ENCODE measurements around the gene RGS9BP.
"Not testable (repeated sequence)": the region's sequence is repeated elsewhere in the genome, so short reads cannot be mapped to it uniquely, and the experiment has no call there.

Gene RGS9BP, protein sequence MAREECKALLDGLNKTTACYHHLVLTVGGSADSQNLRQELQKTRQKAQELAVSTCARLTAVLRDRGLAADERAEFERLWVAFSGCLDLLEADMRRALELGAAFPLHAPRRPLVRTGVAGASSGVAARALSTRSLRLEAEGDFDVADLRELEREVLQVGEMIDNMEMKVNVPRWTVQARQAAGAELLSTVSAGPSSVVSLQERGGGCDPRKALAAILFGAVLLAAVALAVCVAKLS

DNA sequence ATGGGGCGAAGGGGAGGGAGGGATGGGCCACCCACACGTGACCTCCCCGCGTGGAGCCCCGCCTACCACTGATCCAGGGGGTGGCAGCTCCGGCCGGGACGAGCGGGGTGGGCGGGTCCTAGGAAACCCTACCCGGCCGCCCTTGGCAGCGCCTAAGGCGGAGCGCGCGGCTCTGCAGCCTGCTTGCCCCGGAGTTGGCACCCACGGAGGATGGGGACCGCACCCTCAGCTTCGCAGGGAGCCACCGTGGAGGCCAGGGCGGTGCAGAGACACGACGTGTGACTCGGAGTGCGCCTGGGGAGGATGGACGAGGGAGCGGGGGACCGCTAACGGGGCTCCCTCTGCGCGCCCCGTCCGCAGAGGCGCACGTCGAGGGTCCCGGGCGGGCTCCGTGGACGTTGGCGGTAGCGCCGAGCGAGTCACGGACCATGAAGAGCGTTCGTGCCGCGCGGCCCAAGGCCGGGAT lies at the start of gene RGS9BP:
RGS9BP (plus strand) TSS at position 129 of the 466 bp plus-strand sequence. CDS start 416 bp downstream, outside the sequence.
- DNase-seq (ENCODE audit: low spot score): peak; percentile 77

DNA sequence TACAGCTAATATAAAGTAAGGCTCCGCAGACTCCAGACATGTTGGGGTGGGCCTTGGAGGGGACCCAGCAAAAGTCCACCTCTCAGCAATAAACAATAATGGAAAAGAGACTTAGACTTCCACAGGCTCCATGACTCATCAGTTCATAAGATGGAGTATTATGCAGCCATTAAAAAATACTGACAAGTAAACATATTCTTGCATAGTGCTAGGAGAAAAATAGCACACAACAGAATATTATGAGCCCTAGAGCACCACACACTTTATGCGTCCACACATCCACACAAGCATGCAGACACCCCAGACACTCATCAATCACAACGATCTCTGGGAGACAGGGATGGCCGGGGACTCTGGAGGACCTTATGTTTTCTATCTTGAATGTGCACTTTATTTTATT lies 48.7 kb upstream of the RGS9BP start:
- DNase-seq (ENCODE audit: low spot score): no peak

DNA sequence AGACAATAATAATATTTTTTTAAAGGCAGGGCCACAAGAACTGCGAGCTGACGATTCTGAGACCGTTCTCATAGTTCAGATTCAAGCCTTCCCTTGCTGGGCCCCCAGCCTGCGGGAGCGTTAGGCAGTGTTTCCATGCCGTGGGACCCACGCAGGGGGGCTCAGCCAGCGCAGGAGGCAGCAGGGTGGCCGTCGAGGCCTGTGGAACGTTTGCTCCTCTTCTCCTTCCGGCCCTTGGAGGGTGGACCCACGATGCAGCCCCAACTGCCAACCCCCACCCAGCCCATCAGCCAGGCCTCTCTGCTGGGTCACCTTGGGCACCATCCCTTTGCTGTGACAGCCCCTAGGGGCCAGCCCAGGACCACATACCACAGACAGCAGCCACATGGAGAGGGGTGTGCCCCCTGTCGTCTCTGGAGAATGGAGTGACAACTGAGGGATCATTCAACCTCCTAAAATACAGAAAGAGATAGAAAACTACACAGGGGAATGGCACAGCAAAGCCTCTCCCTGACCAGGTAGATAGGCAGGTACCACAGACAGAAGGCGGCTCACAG lies 47.9 kb upstream of the RGS9BP start:
- DNase-seq (ENCODE audit: low spot score): no peak

DNA sequence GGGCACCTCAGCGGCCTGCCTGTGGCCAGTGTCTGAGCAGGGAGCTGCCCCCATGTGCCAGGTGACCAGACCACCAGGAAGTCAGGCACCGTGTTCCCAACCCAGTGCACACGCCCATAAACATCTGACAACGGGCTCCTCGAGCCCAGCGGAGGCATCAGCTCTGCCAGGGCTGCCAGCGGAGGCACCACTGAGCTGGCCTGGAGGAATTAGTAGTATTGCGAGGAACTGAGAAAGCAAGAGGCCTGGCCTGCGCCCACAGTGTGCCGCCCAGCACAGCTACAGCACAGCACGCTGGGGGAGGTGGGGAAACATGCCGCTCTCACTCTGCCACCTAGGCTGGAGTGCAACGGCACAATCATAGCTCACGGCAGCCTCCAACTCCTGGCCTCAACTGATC lies 45.3 kb upstream of the RGS9BP start:
- DNase-seq (ENCODE audit: low spot score): no peak

DNA sequence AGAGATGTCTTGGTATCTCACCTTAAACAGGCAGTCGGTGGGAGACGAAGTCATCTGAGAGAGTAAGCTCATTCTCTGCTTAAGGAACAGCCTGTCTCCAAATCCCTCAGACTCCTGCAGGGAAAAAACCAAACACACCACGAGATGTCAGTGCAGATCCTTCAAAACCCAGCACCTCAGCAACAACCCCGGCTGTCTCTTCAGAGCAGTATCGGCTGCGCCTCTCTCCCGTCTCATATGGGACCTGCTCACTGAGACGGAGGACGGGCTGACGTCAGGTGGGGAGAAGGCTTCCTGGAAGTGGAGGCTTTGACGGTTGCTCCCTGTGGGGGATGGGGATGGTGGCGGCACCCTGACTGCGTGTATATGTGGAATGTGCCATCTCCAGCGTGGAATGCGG lies 44.3 kb upstream of the RGS9BP start:
- no peak for DNase-seq (ENCODE audit: low spot score)

DNA sequence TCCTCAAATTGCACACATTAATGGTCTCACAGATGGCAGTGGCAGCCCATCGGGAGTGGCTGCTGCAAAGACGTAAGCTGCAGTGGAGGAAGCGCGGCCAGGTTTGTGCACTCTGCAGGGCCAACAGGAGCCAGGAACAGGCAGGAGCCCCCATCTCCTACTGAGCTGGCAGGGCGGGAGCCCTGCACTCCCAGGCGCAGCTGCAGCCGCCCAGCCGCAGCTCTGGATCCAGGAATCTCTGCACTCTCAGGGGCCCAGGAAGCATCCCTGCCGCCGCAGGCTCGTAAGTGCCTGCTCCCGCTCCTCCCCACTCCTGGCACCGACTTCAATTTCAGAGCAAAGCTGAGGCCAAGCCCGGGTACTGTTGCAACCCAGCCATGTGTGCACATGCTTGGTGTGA lies 38.2 kb upstream of the RGS9BP start:
- no peak for DNase-seq (ENCODE audit: low spot score)

DNA sequence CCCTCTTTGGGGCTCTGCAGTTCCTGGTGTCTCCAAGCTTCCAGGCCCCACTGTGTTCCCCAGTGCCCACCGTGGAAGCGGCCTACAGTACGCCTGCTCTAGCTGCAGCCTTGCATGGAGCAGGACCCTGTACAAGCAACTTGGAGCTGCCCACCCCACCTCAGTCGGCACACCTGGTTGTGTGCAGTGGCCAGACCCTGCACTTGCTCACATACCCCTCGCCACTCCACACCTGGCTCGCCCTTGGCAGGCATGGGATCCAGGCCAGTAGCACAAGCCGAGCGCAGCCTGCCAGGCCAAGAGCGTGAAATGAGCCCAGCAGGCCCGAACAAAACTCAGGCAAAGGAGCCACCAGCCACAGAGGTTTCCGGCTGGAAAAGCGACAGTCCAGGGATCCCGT lies 37.0 kb upstream of the RGS9BP start:
- no peak for DNase-seq (ENCODE audit: low spot score)

DNA sequence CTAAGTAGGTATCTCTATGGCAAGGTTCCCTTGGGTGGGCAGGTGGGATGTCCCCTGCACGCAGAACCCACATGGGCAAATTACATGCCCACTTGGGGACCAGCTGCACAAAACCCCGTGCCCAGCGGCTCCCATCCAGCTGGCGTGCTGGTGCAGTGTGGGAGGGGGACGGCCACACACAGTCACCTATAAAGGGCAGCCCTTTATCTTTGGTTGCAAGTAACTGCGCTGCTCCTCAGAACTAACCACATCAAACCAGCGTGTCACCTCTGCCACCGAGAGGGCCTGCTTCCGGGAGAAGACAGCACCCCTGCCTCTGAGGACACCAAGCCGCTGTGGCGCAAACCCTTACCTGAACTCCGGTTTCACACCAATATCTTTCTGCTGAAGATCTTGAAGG lies 32.9 kb upstream of the RGS9BP start:
- peak; percentile 18 for DNase-seq (ENCODE audit: low spot score)

DNA sequence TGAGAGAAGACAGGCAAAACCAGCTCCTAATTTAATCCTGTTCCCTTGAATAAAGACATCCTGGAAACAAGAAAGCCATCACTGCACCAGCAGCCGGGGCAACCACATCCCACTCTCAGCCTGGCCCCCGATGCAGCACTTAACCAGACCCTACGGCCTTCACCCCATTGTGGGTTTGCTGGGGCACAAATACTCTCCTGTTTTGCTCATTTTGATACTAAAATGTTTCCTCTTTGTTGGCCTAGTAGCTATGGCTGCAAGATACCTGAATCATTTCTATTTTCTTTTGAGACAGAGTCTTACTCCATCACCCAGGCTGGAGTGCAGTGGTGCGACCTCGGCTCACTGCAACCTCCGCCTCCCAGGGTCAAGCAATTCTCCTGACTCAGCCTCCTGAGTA lies 29.1 kb upstream of the RGS9BP start:
- no peak for DNase-seq (ENCODE audit: low spot score)

DNA sequence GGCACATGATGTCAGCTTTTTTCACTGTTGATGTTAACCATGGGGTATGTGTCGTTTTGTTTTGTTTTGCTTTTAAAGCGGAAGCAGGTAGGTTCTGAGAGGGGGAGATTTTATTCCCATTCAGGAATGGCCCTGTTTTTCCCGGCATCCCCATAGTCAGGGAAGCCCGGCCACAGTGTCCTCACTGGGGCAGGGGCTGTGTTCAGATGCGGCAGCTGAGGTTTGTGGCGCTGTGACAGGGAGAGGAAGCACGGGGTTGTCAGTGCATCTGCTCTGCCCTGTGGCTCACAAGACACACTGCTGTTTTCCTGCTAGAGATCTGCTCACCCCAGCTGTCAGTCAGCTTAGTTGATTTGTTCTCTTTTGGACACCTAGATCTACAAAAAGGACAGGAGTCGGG lies 28.3 kb upstream of the RGS9BP start:
- no peak for DNase-seq (ENCODE audit: low spot score)

DNA sequence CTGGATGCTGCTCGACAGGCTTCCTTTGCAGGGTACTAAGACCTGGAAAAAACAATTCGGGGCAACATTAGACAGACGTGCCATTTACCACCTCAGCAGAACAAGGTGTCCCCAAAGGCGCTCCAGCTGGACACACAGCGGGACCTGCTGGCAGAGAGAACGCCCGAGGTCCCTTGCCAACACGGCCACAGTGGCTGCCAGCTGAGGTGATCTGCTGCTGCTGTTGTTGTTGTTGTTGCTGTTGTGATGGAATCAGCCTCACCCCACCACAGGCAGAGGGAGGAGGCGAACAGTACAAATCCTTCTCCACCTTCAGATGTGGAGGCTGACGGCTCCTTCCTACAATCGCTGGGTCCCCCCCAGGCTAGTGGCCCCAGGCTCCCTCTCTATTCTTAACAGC lies 25.9 kb upstream of the RGS9BP start:
- DNase-seq (ENCODE audit: low spot score): no peak

DNA sequence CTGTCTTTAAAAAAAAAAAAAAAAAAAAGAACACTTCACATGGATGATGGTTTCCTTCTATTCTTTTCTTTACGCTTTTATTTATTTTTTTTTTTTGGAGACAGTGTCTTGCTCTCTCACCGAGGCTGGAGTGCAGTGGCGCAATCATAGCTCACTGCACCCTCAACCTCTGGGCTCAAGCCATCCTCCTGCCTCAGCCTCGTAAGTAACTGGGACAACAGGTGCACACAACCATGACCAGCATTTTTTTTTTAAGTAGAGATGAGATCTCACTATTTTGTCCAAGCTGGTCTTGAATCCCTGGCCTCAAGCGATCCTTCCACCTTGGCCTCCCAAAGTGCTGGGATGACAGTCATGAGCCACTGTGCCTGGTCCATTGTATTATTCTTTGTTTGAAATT lies 25.0 kb upstream of the RGS9BP start:
- DNase-seq (ENCODE audit: low spot score): no peak

DNA sequence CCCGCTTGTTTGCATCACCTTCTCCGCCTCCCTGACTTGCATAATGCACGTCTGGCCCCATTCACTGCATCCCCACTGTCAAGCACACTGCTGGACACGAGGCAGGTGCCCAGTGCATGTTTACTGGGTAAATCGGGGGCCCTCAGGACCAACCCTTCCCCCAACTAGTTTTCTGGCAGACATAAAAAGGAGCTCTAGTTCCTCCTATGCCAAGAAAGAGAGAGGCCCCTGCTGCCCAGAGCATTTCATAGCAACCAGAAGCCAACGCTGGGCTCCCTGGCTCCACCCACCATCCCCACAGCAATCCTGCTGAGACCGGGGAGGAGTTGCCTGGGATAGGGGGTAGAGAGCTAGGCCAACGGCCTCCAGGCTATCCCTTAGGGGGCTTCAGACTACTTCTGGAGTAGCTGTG lies 23.9 kb upstream of the RGS9BP start:
- DNase-seq (ENCODE audit: low spot score): no peak

DNA sequence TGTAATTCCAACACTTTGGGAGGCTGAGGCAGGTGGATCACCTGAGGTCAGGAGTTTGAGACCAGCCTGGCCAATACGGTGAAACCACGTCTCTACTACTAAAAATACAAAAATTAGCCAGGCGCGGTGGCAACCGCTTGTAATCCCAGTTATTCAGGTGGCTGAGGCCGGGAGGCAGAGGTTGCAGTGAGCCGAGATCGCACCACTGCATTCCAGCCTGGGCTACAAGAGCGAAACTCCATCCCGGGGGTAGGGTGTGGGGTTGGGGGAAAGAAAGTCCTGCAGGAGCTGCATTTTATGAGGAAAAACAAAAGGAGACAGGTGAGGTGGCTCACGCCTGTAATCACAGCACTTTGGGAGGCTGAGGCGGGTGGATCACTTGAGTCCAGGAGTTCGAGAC lies 23.3 kb upstream of the RGS9BP start:
- not testable (repeated sequence) for DNase-seq (ENCODE audit: low spot score)

DNA sequence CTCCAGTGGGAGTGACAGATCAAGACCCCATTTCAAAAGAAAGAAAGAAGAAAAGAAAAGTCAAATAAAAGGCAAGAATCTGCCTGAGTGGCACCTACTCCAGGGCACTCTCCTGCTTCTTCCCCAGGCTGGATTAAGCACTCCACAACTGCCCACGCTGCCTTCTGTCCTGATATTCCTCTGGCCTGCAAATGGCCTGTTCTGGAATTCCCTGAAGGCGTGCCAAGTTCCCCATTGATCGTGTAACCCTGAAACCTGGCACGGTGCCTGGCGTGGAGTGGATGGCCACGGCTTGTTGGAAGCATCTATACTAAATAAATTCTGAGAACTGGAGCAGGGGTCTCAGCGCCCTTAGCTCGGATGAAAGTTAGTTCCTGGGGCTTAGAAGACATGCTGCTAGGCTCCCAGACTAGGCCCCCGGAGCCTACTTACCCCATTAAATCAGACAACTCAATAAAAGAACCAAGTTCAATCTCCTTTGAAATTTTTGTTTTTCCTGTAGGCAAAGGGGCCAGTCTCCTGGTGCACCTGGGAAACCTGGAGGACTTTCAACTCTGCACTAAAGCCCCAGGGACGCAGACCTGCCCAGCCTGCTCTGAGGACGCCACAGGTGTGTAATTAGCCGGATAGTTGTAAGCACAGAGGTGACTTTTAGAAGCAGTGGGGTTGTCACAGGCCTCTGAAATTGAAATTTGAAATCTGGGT lies 22.6 kb upstream of the RGS9BP start:
- DNase-seq (ENCODE audit: low spot score): no peak

DNA sequence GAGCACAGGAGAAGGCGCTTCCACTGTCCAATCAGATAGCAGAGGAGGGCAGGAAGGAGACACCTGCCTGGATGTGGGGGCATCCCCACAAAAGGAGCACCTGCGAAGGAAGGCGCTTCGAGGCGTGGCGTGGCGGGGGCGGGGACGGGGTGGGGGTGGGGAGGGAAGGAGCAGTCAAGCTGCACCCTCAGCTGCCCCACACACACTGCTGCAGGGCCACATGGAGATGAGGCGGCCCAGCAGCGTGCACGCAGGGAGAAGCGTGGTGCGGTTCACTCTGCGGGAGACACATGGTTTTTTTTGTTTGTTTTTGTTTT lies 22.1 kb upstream of the RGS9BP start:
- no peak for DNase-seq (ENCODE audit: low spot score)

DNA sequence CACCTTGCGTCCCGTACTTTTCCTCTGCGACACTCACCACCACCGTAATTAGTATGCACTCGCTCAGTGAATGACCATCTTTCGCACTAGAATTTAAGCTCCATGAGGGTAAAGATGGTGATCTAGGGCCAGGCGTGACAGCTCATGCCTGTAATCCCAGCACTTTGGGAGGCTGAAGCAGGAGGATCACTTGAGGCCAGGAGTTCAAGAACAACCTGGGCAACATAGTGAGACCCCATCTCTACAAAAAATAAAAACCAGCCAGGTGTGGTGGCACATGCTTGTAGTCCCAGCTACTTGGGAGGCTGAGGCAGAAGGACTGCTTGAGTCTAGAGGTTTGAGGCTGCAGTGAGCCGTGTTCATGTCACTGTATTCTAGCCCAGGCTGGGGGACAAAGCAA lies 19.3 kb upstream of the RGS9BP start:
- DNase-seq (ENCODE audit: low spot score): not testable (repeated sequence)

DNA sequence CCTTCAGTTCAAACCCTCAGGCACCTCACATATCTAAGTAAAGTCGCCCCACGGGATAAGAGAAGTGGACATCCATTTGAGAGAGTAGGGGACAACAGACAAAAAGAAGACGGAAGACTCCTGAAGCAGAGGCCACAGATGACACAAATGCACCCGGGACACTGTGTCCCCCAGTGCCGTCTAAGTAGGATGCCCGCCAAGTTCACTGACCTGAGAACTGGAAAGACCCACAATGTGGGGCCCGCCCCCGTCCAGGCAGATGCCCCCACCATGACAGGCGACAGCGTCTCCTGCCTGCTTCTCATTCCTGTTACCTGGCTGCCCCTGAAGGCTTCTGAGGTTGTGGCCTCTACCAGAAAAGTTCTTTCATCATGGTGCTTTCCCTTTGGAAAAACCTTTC lies 17.6 kb upstream of the RGS9BP start:
- DNase-seq (ENCODE audit: low spot score): no peak

DNA sequence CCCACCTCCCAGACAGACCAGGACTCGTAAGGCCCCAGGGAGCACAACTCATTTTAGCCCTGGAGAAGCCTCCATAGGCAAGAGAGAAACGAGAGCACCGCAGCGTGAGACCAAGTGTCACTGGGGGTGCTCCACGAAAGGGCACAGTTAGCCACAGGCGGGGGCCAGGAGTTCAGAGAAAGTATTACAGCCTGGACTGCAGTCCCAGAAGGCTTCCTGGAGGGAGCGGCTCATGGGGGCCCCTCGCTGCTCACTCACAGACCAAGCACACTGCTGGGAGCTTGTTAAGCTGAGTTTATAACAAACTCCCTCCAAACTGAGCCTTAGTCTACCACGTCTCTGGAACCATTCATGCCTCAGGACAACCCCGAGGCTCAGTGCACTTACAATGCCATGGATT lies 17.1 kb upstream of the RGS9BP start:
- no peak for DNase-seq (ENCODE audit: low spot score)

DNA sequence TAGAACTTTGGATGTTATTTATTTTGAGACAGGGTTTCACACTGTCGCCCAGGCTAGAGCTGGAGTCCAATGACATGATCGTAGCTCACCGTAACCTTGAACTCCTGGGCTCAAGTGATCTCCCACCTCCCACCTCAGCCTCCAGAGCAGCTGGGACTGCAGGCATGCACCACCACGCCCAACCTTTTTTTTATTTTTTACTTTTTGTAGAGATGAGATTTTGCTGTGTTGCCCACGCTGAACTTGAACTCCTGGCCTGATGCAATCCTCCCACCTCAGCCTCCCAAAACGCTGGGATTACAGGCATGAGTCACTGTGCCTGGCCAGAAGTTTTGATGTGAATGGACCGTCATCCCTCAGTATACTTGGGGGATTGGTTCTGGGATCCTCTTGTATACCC lies 14.3 kb upstream of the RGS9BP start:
- DNase-seq (ENCODE audit: low spot score): no peak

DNA sequence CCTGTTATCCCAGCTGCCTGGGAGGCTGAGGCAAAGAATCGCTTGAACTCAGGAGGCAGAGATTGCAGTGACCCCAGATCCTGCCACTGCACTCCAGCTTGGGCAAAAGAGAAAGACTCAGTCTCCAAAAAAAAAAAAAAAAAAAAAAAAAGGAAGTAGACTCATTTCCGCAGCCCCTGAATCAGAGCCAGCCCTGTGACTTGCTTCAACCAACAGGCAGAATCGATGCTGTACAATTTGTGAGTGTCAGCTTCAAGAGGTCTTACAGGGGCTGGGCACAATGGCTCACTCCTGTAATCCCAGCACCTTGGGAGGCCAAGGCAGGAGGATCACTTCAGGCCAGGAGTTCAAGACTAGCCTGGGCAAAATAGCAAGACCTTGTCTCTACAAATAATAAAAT lies 13.5 kb upstream of the RGS9BP start:
- no peak for DNase-seq (ENCODE audit: low spot score)

DNA sequence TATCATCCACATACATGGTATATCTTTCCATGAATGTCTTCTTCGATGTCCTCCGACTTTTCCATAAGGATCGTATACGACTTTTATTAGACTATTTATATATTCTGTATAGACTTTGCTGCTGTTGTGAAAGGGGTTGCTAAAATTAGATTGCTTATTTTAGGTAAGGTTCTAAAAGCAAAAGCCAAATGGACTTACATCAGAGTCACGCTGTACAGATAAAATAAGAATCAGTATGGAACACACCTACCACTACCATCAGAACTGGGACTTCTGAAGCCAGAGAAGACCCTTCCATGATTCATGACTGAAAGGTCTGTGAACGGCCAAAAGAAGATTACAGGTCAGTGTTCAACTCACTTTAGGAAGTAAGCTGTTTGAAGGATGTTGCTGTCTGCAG lies 9.6 kb upstream of the RGS9BP start:
- DNase-seq (ENCODE audit: low spot score): no peak

DNA sequence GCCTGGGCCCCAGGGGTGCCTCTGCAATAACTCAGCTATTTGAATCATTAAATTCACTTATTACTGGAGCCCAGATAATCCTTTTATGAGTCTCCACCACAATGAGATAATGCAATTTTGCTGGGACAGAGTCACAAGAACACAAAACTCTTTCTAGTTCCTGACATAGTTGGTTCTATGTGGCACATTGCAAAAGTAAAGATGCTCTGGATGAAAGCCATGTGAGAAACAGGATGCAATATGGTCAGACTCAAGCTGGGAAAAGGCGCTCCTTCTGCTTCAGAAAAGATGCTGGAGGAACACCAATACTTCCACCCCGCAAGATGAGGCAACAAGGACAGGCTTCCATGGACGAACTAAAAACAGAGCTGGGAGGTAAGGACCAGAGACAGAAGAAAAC lies 6.3 kb upstream of the RGS9BP start:
- DNase-seq (ENCODE audit: low spot score): no peak
